Central memory CD8-positive, alpha-beta T cell (primary cell): Measurements from ENCODE around the gene ZMYND8.

Experiments used
- ATAC-seq: fragments of 150-1000 bp; cut with Tn5 transposase; replicated peaks from 2 replicates; pipeline ENCODE4 v1.10.0; 2022; ENCODE audit warnings: mild to moderate bottlenecking, moderate FRiP score, moderate number of reproducible peaks; ENCODE audit not compliant: poor library complexity, severe bottlenecking; ENCODE audit errors: extremely low read depth
- DNase-seq, 2 donors: peaks; one replicate each; pipeline ENCODE4 v3.0.0; 2021; ENCODE audit warnings: low spot score in 2 of 2
- H3K27ac Mint-ChIP-seq: one replicate; pipeline ENCODE4 v1.8.0; 2022; ENCODE audit warnings: low read depth, mild to moderate bottlenecking, moderate library complexity, mixed read lengths
- H3K27me3 Mint-ChIP-seq: one replicate; pipeline ENCODE4 v1.8.0; 2022; ENCODE audit warnings: mixed read lengths
- H3K36me3 Mint-ChIP-seq: one replicate; pipeline ENCODE4 v1.8.0; 2022; ENCODE audit warnings: mild to moderate bottlenecking, moderate library complexity, mixed read lengths; ENCODE audit not compliant: insufficient read depth
- H3K4me1 Mint-ChIP-seq: one replicate; pipeline ENCODE4 v1.8.0; 2022; ENCODE audit warnings: mixed read lengths
- H3K4me3 Mint-ChIP-seq: one replicate; pipeline ENCODE4 v1.8.0; 2022; ENCODE audit warnings: mild to moderate bottlenecking, moderate library complexity, mixed read lengths
- H3K9me3 Mint-ChIP-seq: one replicate; pipeline ENCODE4 v1.8.0; 2022; ENCODE audit warnings: mixed read lengths

ZMYND8 gene

GRCh38 chr20:47330071-47330470 lies 26.4 kb downstream of the ZMYND8 start:
- H3K4me1 Mint-ChIP-seq, result peaks cover 50% of the 10 kb centered on the region
- no peaks in the 10 kb centered on the region for H3K9me3 Mint-ChIP-seq
- H3K36me3 Mint-ChIP-seq, result peaks cover 15% of the 10 kb centered on the region
- DNase-seq, result no peak
- no peaks in the 10 kb centered on the region for H3K27me3 Mint-ChIP-seq
- H3K4me3 Mint-ChIP-seq, result no peak overlapping the region
- no peak for ATAC-seq
- no peak overlapping the region for H3K27ac Mint-ChIP-seq

- Mint-ChIP-seq H3K4me3 (no peak overlapping the region), H3K4me1 (peaks cover 47% of the 10 kb centered on the region)
Observed at GRCh38 chr20:47328129-47328528, 28.4 kb downstream of the ZMYND8 start.

GRCh38 chr20:47327711-47328110 lies 28.8 kb downstream of the ZMYND8 start:
- no peak for DNase-seq
- no peak overlapping the region for H3K4me3 Mint-ChIP-seq
- H3K4me1 Mint-ChIP-seq, result peaks cover 46% of the 10 kb centered on the region
- no peaks in the 10 kb centered on the region for H3K9me3 Mint-ChIP-seq
- H3K27ac Mint-ChIP-seq, result no peak overlapping the region
- no peaks in the 10 kb centered on the region for H3K27me3 Mint-ChIP-seq
- peaks cover 17% of the 10 kb centered on the region for H3K36me3 Mint-ChIP-seq
- ATAC-seq, result no peak

More at GRCh38 chr20:47328129-47328528, 28.4 kb downstream of the ZMYND8 start:
- no peak overlapping the region for H3K27ac Mint-ChIP-seq
- no peak for ATAC-seq
- no peaks in the 10 kb centered on the region for H3K27me3 Mint-ChIP-seq
- peaks cover 18% of the 10 kb centered on the region for H3K36me3 Mint-ChIP-seq
- no peak for DNase-seq
- H3K9me3 Mint-ChIP-seq, result no peaks in the 10 kb centered on the region

GRCh38 chr20:47326658-47327268 lies 29.7 kb downstream of the ZMYND8 start:
- no peak for ATAC-seq
- Mint-ChIP-seq H3K27ac (no peak overlapping the region), H3K36me3 (peaks cover 15% of the 10 kb centered on the region)

GRCh38 chr20:47325242-47325641 lies 31.3 kb downstream of the ZMYND8 start:
- H3K4me1 Mint-ChIP-seq, result peaks cover 35% of the 10 kb centered on the region
- H3K27ac Mint-ChIP-seq, result peak overlapping the region; percentile 61
- peaks cover 12% of the 10 kb centered on the region for H3K36me3 Mint-ChIP-seq
- H3K4me3 Mint-ChIP-seq, result no peak overlapping the region
- DNase-seq (no peak), ATAC-seq (no peak)
- no peaks in the 10 kb centered on the region for H3K9me3 Mint-ChIP-seq
- H3K27me3 Mint-ChIP-seq, result no peaks in the 10 kb centered on the region

More at GRCh38 chr20:47326658-47327268, 29.7 kb downstream of the ZMYND8 start:
- peaks cover 39% of the 10 kb centered on the region for H3K4me1 Mint-ChIP-seq
- H3K4me3 Mint-ChIP-seq, result no peak overlapping the region
- no peaks in the 10 kb centered on the region for H3K27me3 Mint-ChIP-seq
- no peak for DNase-seq
- no peaks in the 10 kb centered on the region for H3K9me3 Mint-ChIP-seq

- ATAC-seq (no peak), DNase-seq (no peak)
- Mint-ChIP-seq H3K4me3 (no peak overlapping the region), H3K36me3 (peaks cover 7% of the 10 kb centered on the region), H3K27me3 (no peaks in the 10 kb centered on the region), H3K27ac (no peak overlapping the region), H3K9me3 (no peaks in the 10 kb centered on the region), H3K4me1 (peaks cover 55% of the 10 kb centered on the region)
Observed at GRCh38 chr20:47320990-47321805, 35.3 kb downstream of the ZMYND8 start.

GRCh38 chr20:47319517-47320252 lies 36.8 kb downstream of the ZMYND8 start:
- peaks cover 6% of the 10 kb centered on the region for H3K36me3 Mint-ChIP-seq
- DNase-seq (no peak), ATAC-seq (no peak)
- H3K27ac Mint-ChIP-seq, result no peak overlapping the region
- H3K9me3 Mint-ChIP-seq, result no peaks in the 10 kb centered on the region
- H3K4me1 Mint-ChIP-seq, result peaks cover 56% of the 10 kb centered on the region
- no peaks in the 10 kb centered on the region for H3K27me3 Mint-ChIP-seq
- H3K4me3 Mint-ChIP-seq, result no peak overlapping the region

- peaks cover 2% of the 10 kb centered on the region for H3K36me3 Mint-ChIP-seq
- H3K4me3 Mint-ChIP-seq, result no peak overlapping the region
- no peak for DNase-seq
- H3K27ac Mint-ChIP-seq, result peak overlapping the region; percentile 77
- ATAC-seq, result no peak
- H3K4me1 Mint-ChIP-seq, result peaks cover 56% of the 10 kb centered on the region
- no peaks in the 10 kb centered on the region for H3K27me3 Mint-ChIP-seq
- no peaks in the 10 kb centered on the region for H3K9me3 Mint-ChIP-seq
Observed at GRCh38 chr20:47318586-47319516, 37.6 kb downstream of the ZMYND8 start.

GRCh38 chr20:47318027-47318585 lies 38.4 kb downstream of the ZMYND8 start:
- ATAC-seq (no peak), DNase-seq (no peak)
- Mint-ChIP-seq H3K36me3 (peaks cover 4% of the 10 kb centered on the region), H3K9me3 (no peaks in the 10 kb centered on the region), H3K27ac (peak overlapping the region; percentile 77), H3K4me1 (peaks cover 56% of the 10 kb centered on the region), H3K27me3 (no peaks in the 10 kb centered on the region), H3K4me3 (no peak overlapping the region)

GRCh38 chr20:47317127-47317895 lies 39.2 kb downstream of the ZMYND8 start:
- no peak for DNase-seq
- ATAC-seq, result no peak

GRCh38 chr20:47316776-47317126 lies 39.7 kb downstream of the ZMYND8 start:
- Mint-ChIP-seq H3K4me3 (no peak overlapping the region), H3K36me3 (peaks cover 7% of the 10 kb centered on the region), H3K27ac (no peak overlapping the region), H3K4me1 (peaks cover 57% of the 10 kb centered on the region), H3K27me3 (no peaks in the 10 kb centered on the region), H3K9me3 (no peaks in the 10 kb centered on the region)
- no peak for DNase-seq
- no peak for ATAC-seq

More at GRCh38 chr20:47317127-47317895, 39.2 kb downstream of the ZMYND8 start:
- Mint-ChIP-seq H3K27me3 (no peaks in the 10 kb centered on the region), H3K9me3 (no peaks in the 10 kb centered on the region), H3K36me3 (peaks cover 7% of the 10 kb centered on the region), H3K4me1 (peaks cover 57% of the 10 kb centered on the region), H3K27ac (no peak overlapping the region), H3K4me3 (no peak overlapping the region)
